Measurements from ENCODE around the gene THAP3.
A peak's percentile ranks its signal among the peaks of the same experiment; 100 is the strongest.

The THAP3 gene

GRCh38 chr1:6585841-6586240 is 38.8 kb upstream of the THAP3 start:
- Mint-ChIP-seq H3K36me3 (ENCODE audit: insufficient read depth) (peaks cover 34% of the 10 kb centered on the region), H3K4me1 (ENCODE audit: low read depth in 2 of 2) (peaks cover 32% of the 10 kb centered on the region in 2 donors), H3K4me3 (no peak overlapping the region), H3K27ac (peak overlapping the region in 1 of 2 donors; percentile 55), H3K9me3 (no peaks in the 10 kb centered on the region), H3K27me3 (no peaks in the 10 kb centered on the region)
- DNase-seq, result no peak
- no peak for ATAC-seq (replicated peaks)

- no peak overlapping the region for H3K4me3 Mint-ChIP-seq
- H3K27ac Mint-ChIP-seq, result no peak overlapping the region
- H3K9me3 Mint-ChIP-seq, result no peaks in the 10 kb centered on the region
- no peaks in the 10 kb centered on the region for H3K27me3 Mint-ChIP-seq
- ATAC-seq (replicated peaks) (no peak), DNase-seq (no peak)
- peaks cover 39% of the 10 kb centered on the region for H3K36me3 Mint-ChIP-seq (ENCODE audit: insufficient read depth)
- peaks cover 30% of the 10 kb centered on the region in 2 donors for H3K4me1 Mint-ChIP-seq (ENCODE audit: low read depth in 2 of 2)
Measured at GRCh38 chr1:6586404-6586816, 38.3 kb upstream of the THAP3 start.

- DNase-seq, result no peak
- Mint-ChIP-seq H3K27ac (peak overlapping the region in 1 of 2 donors; percentile 76), H3K36me3 (ENCODE audit: insufficient read depth) (peaks cover 39% of the 10 kb centered on the region), H3K4me1 (ENCODE audit: low read depth in 2 of 2) (peaks cover 20 to 27% of the 10 kb centered on the region in 2 donors), H3K27me3 (no peaks in the 10 kb centered on the region), H3K4me3 (no peak overlapping the region), H3K9me3 (no peaks in the 10 kb centered on the region)
- ATAC-seq (replicated peaks), result no peak
Measured at GRCh38 chr1:6587261-6588005, 37.2 kb upstream of the THAP3 start.

- peaks cover 19 to 26% of the 10 kb centered on the region in 2 donors for H3K4me1 Mint-ChIP-seq (ENCODE audit: low read depth in 2 of 2)
- peaks cover 42% of the 10 kb centered on the region for H3K36me3 Mint-ChIP-seq (ENCODE audit: insufficient read depth)
- no peak for ATAC-seq (replicated peaks)
Measured at GRCh38 chr1:6588128-6588892, 36.4 kb upstream of the THAP3 start.

GRCh38 chr1:6588893-6589520 is 35.7 kb upstream of the THAP3 start:
- H3K27ac Mint-ChIP-seq, result peak overlapping the region in 1 of 2 donors; percentile 76

More at GRCh38 chr1:6588128-6588892, 36.4 kb upstream of the THAP3 start:
- Mint-ChIP-seq H3K27me3 (no peaks in the 10 kb centered on the region), H3K4me3 (no peak overlapping the region), H3K9me3 (no peaks in the 10 kb centered on the region), H3K27ac (peak overlapping the region in 1 of 2 donors; percentile 76)
- DNase-seq, result no peak

GRCh38 chr1:6590046-6590445 is 34.6 kb upstream of the THAP3 start:
- ATAC-seq (replicated peaks) (no peak), DNase-seq (no peak)
- H3K9me3 Mint-ChIP-seq, result no peaks in the 10 kb centered on the region

More at GRCh38 chr1:6588893-6589520, 35.7 kb upstream of the THAP3 start:
- no peak overlapping the region for H3K4me3 Mint-ChIP-seq
- no peaks in the 10 kb centered on the region for H3K27me3 Mint-ChIP-seq
- no peaks in the 10 kb centered on the region for H3K9me3 Mint-ChIP-seq
- no peak for ATAC-seq (replicated peaks)
- DNase-seq, result no peak
- peaks cover 48% of the 10 kb centered on the region for H3K36me3 Mint-ChIP-seq (ENCODE audit: insufficient read depth)
- H3K4me1 Mint-ChIP-seq (ENCODE audit: low read depth in 2 of 2), result peaks cover 19 to 26% of the 10 kb centered on the region in 2 donors

GRCh38 chr1:6591222-6591621 is 33.4 kb upstream of the THAP3 start:
- Mint-ChIP-seq H3K36me3 (ENCODE audit: insufficient read depth) (peaks cover 57% of the 10 kb centered on the region), H3K27me3 (no peaks in the 10 kb centered on the region), H3K9me3 (no peaks in the 10 kb centered on the region), H3K4me1 (ENCODE audit: low read depth in 2 of 2) (peaks cover 18 to 20% of the 10 kb centered on the region in 2 donors), H3K27ac (peak overlapping the region; percentile 81 to 85), H3K4me3 (peak overlapping the region in 1 of 2 donors; percentile 10)
- peak; percentile 43 for ATAC-seq (replicated peaks)
- no peak for DNase-seq

More at GRCh38 chr1:6590046-6590445, 34.6 kb upstream of the THAP3 start:
- no peaks in the 10 kb centered on the region for H3K27me3 Mint-ChIP-seq
- H3K27ac Mint-ChIP-seq, result peak overlapping the region; percentile 81 to 85
- no peak overlapping the region for H3K4me3 Mint-ChIP-seq
- peaks cover 53% of the 10 kb centered on the region for H3K36me3 Mint-ChIP-seq (ENCODE audit: insufficient read depth)
- peaks cover 10 to 17% of the 10 kb centered on the region in 2 donors for H3K4me1 Mint-ChIP-seq (ENCODE audit: low read depth in 2 of 2)

GRCh38 chr1:6591644-6592043 is 33.0 kb upstream of the THAP3 start:
- Mint-ChIP-seq H3K4me1 (ENCODE audit: low read depth in 2 of 2) (peaks cover 20% of the 10 kb centered on the region in 2 donors), H3K27me3 (no peaks in the 10 kb centered on the region), H3K27ac (peak overlapping the region; percentile 38 to 81), H3K4me3 (no peak overlapping the region), H3K36me3 (ENCODE audit: insufficient read depth) (peaks cover 59% of the 10 kb centered on the region), H3K9me3 (no peaks in the 10 kb centered on the region)
- ATAC-seq (replicated peaks) (no peak), DNase-seq (no peak)

- ATAC-seq (replicated peaks), result no peak
Measured at GRCh38 chr1:6592441-6592840, 32.2 kb upstream of the THAP3 start.

GRCh38 chr1:6592865-6593593 is 31.6 kb upstream of the THAP3 start:
- ATAC-seq (replicated peaks), result no peak
- no peaks in the 10 kb centered on the region for H3K27me3 Mint-ChIP-seq
- no peak for DNase-seq
- no peak overlapping the region for H3K4me3 Mint-ChIP-seq
- peaks cover 20 to 23% of the 10 kb centered on the region in 2 donors for H3K4me1 Mint-ChIP-seq (ENCODE audit: low read depth in 2 of 2)
- H3K36me3 Mint-ChIP-seq (ENCODE audit: insufficient read depth), result peaks cover 68% of the 10 kb centered on the region
- no peaks in the 10 kb centered on the region for H3K9me3 Mint-ChIP-seq
- peak overlapping the region in 1 of 2 donors; percentile 20 for H3K27ac Mint-ChIP-seq

More at GRCh38 chr1:6592441-6592840, 32.2 kb upstream of the THAP3 start:
- peaks cover 67% of the 10 kb centered on the region for H3K36me3 Mint-ChIP-seq (ENCODE audit: insufficient read depth)
- DNase-seq, result no peak
- no peak overlapping the region for H3K27ac Mint-ChIP-seq
- H3K4me3 Mint-ChIP-seq, result no peak overlapping the region
- H3K4me1 Mint-ChIP-seq (ENCODE audit: low read depth in 2 of 2), result peaks cover 20 to 21% of the 10 kb centered on the region in 2 donors
- H3K9me3 Mint-ChIP-seq, result no peaks in the 10 kb centered on the region
- H3K27me3 Mint-ChIP-seq, result no peaks in the 10 kb centered on the region

- peaks cover 20 to 23% of the 10 kb centered on the region in 2 donors for H3K4me1 Mint-ChIP-seq (ENCODE audit: low read depth in 2 of 2)
- H3K4me3 Mint-ChIP-seq, result no peak overlapping the region
- H3K27ac Mint-ChIP-seq, result peak overlapping the region in 1 of 2 donors; percentile 20
- DNase-seq, result no peak
- no peaks in the 10 kb centered on the region for H3K9me3 Mint-ChIP-seq
- no peaks in the 10 kb centered on the region for H3K27me3 Mint-ChIP-seq
- peaks cover 72% of the 10 kb centered on the region for H3K36me3 Mint-ChIP-seq (ENCODE audit: insufficient read depth)
- no peak for ATAC-seq (replicated peaks)
Measured at GRCh38 chr1:6593810-6594209, 30.9 kb upstream of the THAP3 start.

GRCh38 chr1:6594977-6595740 is 29.5 kb upstream of the THAP3 start:
- Mint-ChIP-seq H3K27me3 (no peaks in the 10 kb centered on the region), H3K4me1 (ENCODE audit: low read depth in 2 of 2) (peaks cover 30 to 31% of the 10 kb centered on the region in 2 donors), H3K27ac (peak overlapping the region; percentile 62 to 66), H3K9me3 (no peaks in the 10 kb centered on the region), H3K4me3 (no peak overlapping the region), H3K36me3 (ENCODE audit: insufficient read depth) (peaks cover 72% of the 10 kb centered on the region)
- DNase-seq, result no peak
- ATAC-seq (replicated peaks), result no peak
